AG04450 (cell line): ENCODE results near the gene TAB2. TPM values are rescaled to one million over a fixed set of nuclear protein-coding genes. Genes with fewer than 3 reads are reported as not detected.

Experiments
- CTCF ChIA-PET: fragments of 300-600, 350-600 bp; formaldehyde crosslinking; extraction: SDS; loops from one replicate; lab custom pipeline; 2022; ENCODE audit warnings: antibody characterized with exemption, inconsistent platforms; lab: Charles Lee
- POLR2A ChIA-PET: fragments of 350-600 bp; formaldehyde crosslinking; extraction: SDS; loops from one replicate; lab custom pipeline; 2021; ENCODE audit warnings: antibody characterized with exemption, inconsistent platforms; lab: Yijun Ruan, JAX
- DNase-seq: peaks from one replicate; pipeline ENCODE4 v3.0.0-alpha.2; 2011; ENCODE audit warnings: low read depth, low spot score
- H3K27ac ChIP-seq: one replicate; pipeline ENCODE4 v1.5.1; 2012; ENCODE audit warnings: low read depth, low read length, control low read depth
- H3K27me3 ChIP-seq: one replicate; pipeline ENCODE4 v1.6.0; 2012; ENCODE audit warnings: low read length; ENCODE audit not compliant: control insufficient read depth, insufficient read depth
- H3K4me3 ChIP-seq: 2 replicates; pipeline ENCODE4 v1.5.1; 2011; ENCODE audit warnings: mild to moderate bottlenecking, low read depth, low read length, control low read depth
- H3K9me3 ChIP-seq: 2 replicates; pipeline ENCODE4 v1.5.1; 2012; ENCODE audit warnings: low read length; ENCODE audit not compliant: control insufficient read depth, insufficient read depth
- polyA plus RNA-seq: library from polyadenylated mRNA; depleted of rRNA; stranded (reverse); fragments of >200 nt; gene quantifications from 2 replicates; pipeline ENCODE4 v1.2.3, GENCODE V29; 2011
- TF ChIP-seq, protein P1 (sequence below): IDR thresholded peaks from 2 replicates; pipeline ENCODE4 v1.5.1; 2011; ENCODE audit warnings: low read depth, low read length, control low read depth, inconsistent platforms

TAB2 gene
- polyA plus RNA-seq, 1 experiment = 61.1 TPM

- ChIA-PET CTCF (no interaction called here), POLR2A (no interaction called here)
- peaks cover 5% of the 10 kb centered on the region for H3K27me3 ChIP-seq
- H3K27ac ChIP-seq = no peak overlapping the region
- TF ChIP-seq, protein P1, sequence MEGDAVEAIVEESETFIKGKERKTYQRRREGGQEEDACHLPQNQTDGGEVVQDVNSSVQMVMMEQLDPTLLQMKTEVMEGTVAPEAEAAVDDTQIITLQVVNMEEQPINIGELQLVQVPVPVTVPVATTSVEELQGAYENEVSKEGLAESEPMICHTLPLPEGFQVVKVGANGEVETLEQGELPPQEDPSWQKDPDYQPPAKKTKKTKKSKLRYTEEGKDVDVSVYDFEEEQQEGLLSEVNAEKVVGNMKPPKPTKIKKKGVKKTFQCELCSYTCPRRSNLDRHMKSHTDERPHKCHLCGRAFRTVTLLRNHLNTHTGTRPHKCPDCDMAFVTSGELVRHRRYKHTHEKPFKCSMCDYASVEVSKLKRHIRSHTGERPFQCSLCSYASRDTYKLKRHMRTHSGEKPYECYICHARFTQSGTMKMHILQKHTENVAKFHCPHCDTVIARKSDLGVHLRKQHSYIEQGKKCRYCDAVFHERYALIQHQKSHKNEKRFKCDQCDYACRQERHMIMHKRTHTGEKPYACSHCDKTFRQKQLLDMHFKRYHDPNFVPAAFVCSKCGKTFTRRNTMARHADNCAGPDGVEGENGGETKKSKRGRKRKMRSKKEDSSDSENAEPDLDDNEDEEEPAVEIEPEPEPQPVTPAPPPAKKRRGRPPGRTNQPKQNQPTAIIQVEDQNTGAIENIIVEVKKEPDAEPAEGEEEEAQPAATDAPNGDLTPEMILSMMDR = no peak
- no peak for DNase-seq
- peaks cover 3% of the 10 kb centered on the region; the same call in 1 of the 2 replicates for H3K9me3 ChIP-seq
- no peak overlapping the region for H3K4me3 ChIP-seq
Measured at GRCh38 chr6:149271348-149272340, 45.9 kb upstream of the TAB2 start.

GRCh38 chr6:149273318-149273717 lies 44.2 kb upstream of the TAB2 start:
- no peak for DNase-seq
- Histone ChIP-seq H3K27ac (no peak overlapping the region), H3K27me3 (no peaks in the 10 kb centered on the region), H3K9me3 (peaks cover 3% of the 10 kb centered on the region; the same call in 1 of the 2 replicates), H3K4me3 (no peak overlapping the region)
- ChIA-PET CTCF (interaction anchor here (0.7 kb wide), 1 partner anchor 143 kb away, joined by 6 read pairs; no protein-coding TSS in a partner anchor), POLR2A (no interaction called here)
- TF ChIP-seq, protein P1 = no peak

DNA sequence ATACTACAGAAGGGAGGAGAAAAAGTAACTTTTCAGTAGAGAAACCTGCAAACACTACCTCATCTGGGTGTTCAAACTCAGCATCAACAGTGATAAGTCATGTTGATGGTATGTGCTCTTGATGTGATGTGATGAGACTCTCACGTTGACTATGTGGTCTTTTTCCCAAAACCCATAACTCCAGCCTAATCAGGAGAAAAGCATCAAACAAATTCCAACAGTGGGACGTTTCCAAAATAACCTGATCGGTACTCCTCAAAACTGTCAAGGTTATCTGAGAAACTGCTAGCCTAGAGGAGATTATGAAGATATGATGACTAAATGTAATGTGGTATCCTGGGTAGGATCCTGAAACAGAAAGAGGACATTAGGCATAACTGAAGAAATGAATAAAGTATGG lies 41.9 kb upstream of the TAB2 start:
- POLR2A ChIA-PET = no interaction called here
- Histone ChIP-seq H3K27ac (no peak overlapping the region), H3K9me3 (peaks cover 3% of the 10 kb centered on the region; the same call in 1 of the 2 replicates), H3K4me3 (no peak overlapping the region), H3K27me3 (peaks cover 6% of the 10 kb centered on the region)
- CTCF ChIA-PET = no interaction called here
- DNase-seq = no peak
- TF ChIP-seq, protein P1 = no peak

GRCh38 chr6:149277621-149278020 lies 39.9 kb upstream of the TAB2 start:
- no peak for DNase-seq
- H3K4me3 ChIP-seq = no peak overlapping the region
- POLR2A ChIA-PET = no interaction called here
- TF ChIP-seq, protein P1 = no peak
- CTCF ChIA-PET = no interaction called here
- peaks cover 6% of the 10 kb centered on the region for H3K27me3 ChIP-seq
- no peaks in the 10 kb centered on the region for H3K9me3 ChIP-seq
- H3K27ac ChIP-seq = no peak overlapping the region

- Histone ChIP-seq H3K9me3 (no peaks in the 10 kb centered on the region), H3K4me3 (no peak overlapping the region), H3K27ac (no peak overlapping the region), H3K27me3 (peaks cover 6% of the 10 kb centered on the region)
- ChIA-PET POLR2A (no interaction called here), CTCF (no interaction called here)
- no peak for DNase-seq
- TF ChIP-seq, protein P1 = no peak
Measured at GRCh38 chr6:149278997-149279396, 38.5 kb upstream of the TAB2 start.
